HepG2 (cell line): ENCODE results near the gene ATIC. TPM values are rescaled to one million over a fixed set of nuclear protein-coding genes. Genes with fewer than 3 reads are reported as not detected.
A peak's percentile ranks its signal among the peaks of the same experiment; 100 is the strongest.

ENCODE experiments used
- ATAC-seq: fragments of 200-7000 bp; cut with Tn5 transposase; 3 replicates; pipeline ENCODE4 v1.9.1; 2020; ENCODE audit warnings: mild to moderate bottlenecking, moderate library complexity
- BruUV-seq: library from RNA; stranded (reverse); fragments of 400-500 nt; replicated peaks from 2 replicates; lab custom pipeline; 2021; lab: Mats Ljungman, UMichigan
- CTCF ChIA-PET: fragments of 300-600 bp; formaldehyde crosslinking; extraction: SDS; loops from one replicate; lab custom pipeline; 2021; ENCODE audit warnings: low total read pairs, inconsistent platforms, low intra/inter-chr PET ratio; lab: Yijun Ruan, JAX
- POLR2A ChIA-PET: fragments of 350-600 bp; sonication (Branson Sonifier 250); formaldehyde crosslinking; loops from one replicate; lab custom pipeline; 2020; ENCODE audit warnings: antibody characterized with exemption, inconsistent platforms; lab: Yijun Ruan, JAX
- DNase-seq: peaks from one replicate; pipeline ENCODE4 v3.0.0-alpha.2; 2015; ENCODE audit warnings: low spot score
- FAIRE-seq: peaks from 3 replicates; lab custom pipeline; 2011; peaks lifted over from hg19 to GRCh38; lab: Jason Lieb, UNC
- H2AFZ ChIP-seq: one replicate; pipeline ENCODE4 v1.6.1; 2011; ENCODE audit warnings: low read length, inconsistent platforms
- H3K27ac ChIP-seq: fragments of 300-600 bp; 3 replicates; pipeline ENCODE4 v1.8.0; 2011; ENCODE audit warnings: mixed run types, mild to moderate bottlenecking, mixed read lengths, low read length, inconsistent platforms; ENCODE audit not compliant: insufficient read depth; ENCODE audit errors: extremely low read length
- H3K27me3 ChIP-seq, 2 experiments: fragments of 200-600 bp in 1 of 2; 2 replicates in 1 of 2; 3 replicates in 1 of 2; pipeline versions ENCODE4 v1.6.0 to v1.8.0; 2011; ENCODE audit warnings: low read length in 2 of 2, mild to moderate bottlenecking in 2 of 2, moderate library complexity in 2 of 2, inconsistent platforms in 1 of 2; ENCODE audit not compliant: insufficient read depth in 2 of 2, control insufficient read depth in 1 of 2
- H3K36me3 ChIP-seq, 2 experiments: fragments of 200-600 bp in 1 of 2; replicated peaks in 1 of 2; 2 replicates in 1 of 2; 3 replicates in 1 of 2; pipeline versions ENCODE4 v1.5.1 to v1.8.0; 2011; ENCODE audit warnings: low read length in 2 of 2, inconsistent platforms in 1 of 2; ENCODE audit not compliant: insufficient read depth in 2 of 2, control insufficient read depth in 1 of 2
- H3K4me1 ChIP-seq: 2 replicates; pipeline ENCODE4 v1.5.1; 2012; ENCODE audit warnings: low read length, inconsistent platforms; ENCODE audit not compliant: insufficient read depth
- H3K4me2 ChIP-seq: 2 replicates; pipeline ENCODE4 v1.6.0; 2011; ENCODE audit warnings: low read depth, low read length, inconsistent platforms
- H3K4me3 ChIP-seq, 3 experiments: fragments of 200-600 bp in 1 of 3; sonication (generic), shearing (Covaris generic) in 1 of 3; replicated peaks in 1 of 3; 2 replicates each; pipeline ENCODE4 v1.5.1; 2011 to 2016; ENCODE audit warnings: low read length in 3 of 3, inconsistent platforms in 2 of 3, low read depth in 2 of 3, mild to moderate bottlenecking in 2 of 3, control low read depth in 1 of 3, mixed read lengths in 1 of 3; ENCODE audit not compliant: insufficient read depth in 1 of 3
- H3K79me2 ChIP-seq: one replicate; pipeline ENCODE4 v1.6.1; 2011; ENCODE audit warnings: low read length, inconsistent platforms; ENCODE audit not compliant: insufficient read depth
- H3K9ac ChIP-seq: 2 replicates; pipeline ENCODE4 v1.6.0; 2011; ENCODE audit warnings: mild to moderate bottlenecking, low read depth, low read length, inconsistent platforms; ENCODE audit not compliant: insufficient read depth
- H3K9me3 ChIP-seq: 2 replicates; pipeline ENCODE4 v1.5.1; 2012; ENCODE audit warnings: mild to moderate bottlenecking, low read length
- H4K20me1 ChIP-seq: 2 replicates; pipeline ENCODE4 v1.6.0; 2011; ENCODE audit warnings: inconsistent platforms, mild to moderate bottlenecking, low read length, moderate library complexity; ENCODE audit not compliant: insufficient read depth
- KMT2A ChIP-seq: sonication (generic); formaldehyde crosslinking; IDR thresholded peaks from 2 replicates; pipeline ENCODE4 v1.4.0; 2020; ENCODE audit warnings: missing genetic modification reagents
- POLR2AphosphoS5 ChIP-seq: IDR thresholded peaks from 2 replicates; pipeline ENCODE4 v1.6.1; 2012; ENCODE audit warnings: low read depth, low read length
- SNAPC2 ChIP-seq: sonication (generic); formaldehyde crosslinking; IDR thresholded peaks from 2 replicates; pipeline ENCODE4 v1.8.1; 2022; ENCODE audit warnings: mild to moderate bottlenecking, missing genetic modification reagents
- ZNF343 ChIP-seq: sonication (generic); formaldehyde crosslinking; IDR thresholded peaks from 2 replicates; pipeline ENCODE4 v1.4.0; 2020; ENCODE audit warnings: mild to moderate bottlenecking, missing genetic modification reagents
- ZSCAN22 ChIP-seq: sonication (generic); formaldehyde crosslinking; IDR thresholded peaks from 2 replicates; pipeline ENCODE4 v1.4.0; 2020; ENCODE audit warnings: mild to moderate bottlenecking, missing genetic modification reagents
- WGBS: methylation state at CpG from one replicate; pipeline ENCODE4 v1.1.6; 2017; ENCODE audit warnings: low lambda C conversion rate; 5-methylcytosine and 5-hydroxymethylcytosine counted together
- in situ Hi-C: cut with HindIII; loops from 2 replicates; pipeline ENCODE4 v1.10.0; 2017; ENCODE audit warnings: low pct_unique_long_range_greater_than_20kb; ENCODE audit not compliant: extremely low pct_ligation_motif_present
- intact Hi-C: fragments of 100-400 bp; cut with micrococcal nuclease; formaldehyde crosslinking; loops from one replicate; pipeline ENCODE4 v1.10.0; 2022; ENCODE audit not compliant: unreplicated experiment
- polyA plus RNA-seq, 8 experiments: library from polyadenylated mRNA; depleted of rRNA in 3 of 8; stranded (reverse) in 7 of 8; unstranded in 1 of 8; fragments of >200 nt; fragmentation: Illumina TruSeq in 4 of 8; extraction: Trizol in 4 of 8; gene quantifications; 2 replicates each; pipeline versions ENCODE4 v1.2.1 to v1.2.3, GENCODE V29; 2011 to 2016; ENCODE audit warnings: low read depth in 4 of 8, missing spikeins in 1 of 8, mixed read lengths in 1 of 8; ENCODE audit not compliant: insufficient read depth in 1 of 8
- total RNA-seq, 5 experiments: library from RNA; depleted of rRNA; stranded (reverse); fragments of >200 nt; fragmentation: Illumina TruSeq; extraction: Trizol; gene quantifications; 2 replicates each; pipeline ENCODE4 v1.2.3, GENCODE V29; 2016; ENCODE audit warnings: low read depth in 1 of 5
- TF ChIP-seq, protein P1 (sequence below): IDR thresholded peaks from 2 replicates; pipeline ENCODE4 v1.6.1; 2016; ENCODE audit warnings: low read depth, missing genetic modification reagents, missing compliant biosample characterization

ATIC gene
- total and polyA plus RNA-seq, 2 of the 13 experiments (the other 11 are each of a cell fraction or from before 2014, with no cell fraction given): 89.8 to 146 TPM

DNA sequence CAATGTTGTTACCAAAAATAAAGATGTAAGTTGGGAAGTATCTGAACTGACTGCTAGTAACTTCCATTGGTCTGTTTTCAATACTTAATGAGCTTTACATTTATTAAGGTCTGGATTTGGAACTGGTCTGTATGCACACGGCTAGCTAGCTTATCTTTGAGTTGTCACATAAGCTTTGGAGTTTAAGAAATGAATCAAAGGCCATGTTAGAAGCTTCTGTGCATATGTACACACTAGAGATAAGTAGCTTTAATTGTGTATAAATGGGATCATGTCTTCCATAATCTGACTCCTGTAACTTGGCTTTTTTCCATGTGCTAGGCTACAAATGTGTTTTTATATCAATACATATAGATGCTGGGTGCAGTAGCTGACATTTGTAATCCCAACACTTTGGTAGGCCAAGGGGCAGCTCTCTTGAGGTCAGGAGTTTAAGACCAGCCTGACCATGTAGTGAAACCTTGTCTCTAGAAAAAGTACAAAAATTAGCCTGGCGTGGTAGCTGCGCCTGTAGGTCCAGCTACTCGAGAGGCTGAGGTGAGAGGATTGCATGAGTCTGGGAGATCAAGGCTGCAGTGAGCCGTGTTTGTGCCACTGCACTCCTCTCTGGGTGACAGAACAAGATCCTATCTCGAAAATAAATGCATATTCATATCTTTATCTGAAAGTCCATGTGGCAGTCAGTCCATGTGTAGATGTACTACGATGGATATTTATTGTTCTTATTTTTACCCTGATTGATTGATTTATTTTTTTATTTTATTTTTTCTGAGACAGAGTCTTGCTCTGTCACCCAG, 27.2 kb downstream of the ATIC start:
- peaks cover 44 to 92% of the 10 kb centered on the region in 2 experiments for H3K36me3 ChIP-seq
- DNase-seq: no peak
- POLR2A ChIA-PET: interaction anchor here (1.1 kb wide), 1 partner anchor 8 kb away, joined by 3 read pairs; no protein-coding TSS in a partner anchor
- TF ChIP-seq SNAPC2 (CRISPR knock-in tag): no peak
- no peak for TF ChIP-seq ZSCAN22 (CRISPR knock-in tag)
- TF ChIP-seq, protein P1, sequence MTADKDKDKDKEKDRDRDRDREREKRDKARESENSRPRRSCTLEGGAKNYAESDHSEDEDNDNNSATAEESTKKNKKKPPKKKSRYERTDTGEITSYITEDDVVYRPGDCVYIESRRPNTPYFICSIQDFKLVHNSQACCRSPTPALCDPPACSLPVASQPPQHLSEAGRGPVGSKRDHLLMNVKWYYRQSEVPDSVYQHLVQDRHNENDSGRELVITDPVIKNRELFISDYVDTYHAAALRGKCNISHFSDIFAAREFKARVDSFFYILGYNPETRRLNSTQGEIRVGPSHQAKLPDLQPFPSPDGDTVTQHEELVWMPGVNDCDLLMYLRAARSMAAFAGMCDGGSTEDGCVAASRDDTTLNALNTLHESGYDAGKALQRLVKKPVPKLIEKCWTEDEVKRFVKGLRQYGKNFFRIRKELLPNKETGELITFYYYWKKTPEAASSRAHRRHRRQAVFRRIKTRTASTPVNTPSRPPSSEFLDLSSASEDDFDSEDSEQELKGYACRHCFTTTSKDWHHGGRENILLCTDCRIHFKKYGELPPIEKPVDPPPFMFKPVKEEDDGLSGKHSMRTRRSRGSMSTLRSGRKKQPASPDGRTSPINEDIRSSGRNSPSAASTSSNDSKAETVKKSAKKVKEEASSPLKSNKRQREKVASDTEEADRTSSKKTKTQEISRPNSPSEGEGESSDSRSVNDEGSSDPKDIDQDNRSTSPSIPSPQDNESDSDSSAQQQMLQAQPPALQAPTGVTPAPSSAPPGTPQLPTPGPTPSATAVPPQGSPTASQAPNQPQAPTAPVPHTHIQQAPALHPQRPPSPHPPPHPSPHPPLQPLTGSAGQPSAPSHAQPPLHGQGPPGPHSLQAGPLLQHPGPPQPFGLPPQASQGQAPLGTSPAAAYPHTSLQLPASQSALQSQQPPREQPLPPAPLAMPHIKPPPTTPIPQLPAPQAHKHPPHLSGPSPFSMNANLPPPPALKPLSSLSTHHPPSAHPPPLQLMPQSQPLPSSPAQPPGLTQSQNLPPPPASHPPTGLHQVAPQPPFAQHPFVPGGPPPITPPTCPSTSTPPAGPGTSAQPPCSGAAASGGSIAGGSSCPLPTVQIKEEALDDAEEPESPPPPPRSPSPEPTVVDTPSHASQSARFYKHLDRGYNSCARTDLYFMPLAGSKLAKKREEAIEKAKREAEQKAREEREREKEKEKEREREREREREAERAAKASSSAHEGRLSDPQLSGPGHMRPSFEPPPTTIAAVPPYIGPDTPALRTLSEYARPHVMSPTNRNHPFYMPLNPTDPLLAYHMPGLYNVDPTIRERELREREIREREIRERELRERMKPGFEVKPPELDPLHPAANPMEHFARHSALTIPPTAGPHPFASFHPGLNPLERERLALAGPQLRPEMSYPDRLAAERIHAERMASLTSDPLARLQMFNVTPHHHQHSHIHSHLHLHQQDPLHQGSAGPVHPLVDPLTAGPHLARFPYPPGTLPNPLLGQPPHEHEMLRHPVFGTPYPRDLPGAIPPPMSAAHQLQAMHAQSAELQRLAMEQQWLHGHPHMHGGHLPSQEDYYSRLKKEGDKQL: no peak
- TF ChIP-seq KMT2A (CRISPR knock-in tag): no peak
- no peak for TF ChIP-seq ZNF343
- TF ChIP-seq POLR2AphosphoS5: 0 out of 2 replicates have a peak, but pooled peaks have one; percentile 33
- TF ChIP-seq, all 625 proteins: peak for 1
- FAIRE-seq: no peak
- Histone ChIP-seq H3K9ac (no peak overlapping the region), H3K27me3 (no peaks in the 10 kb centered on the region), H4K20me1 (no peaks in the 10 kb centered on the region), H3K4me3 (no peak overlapping the region), H3K4me2 (no peak overlapping the region), H3K4me1 (no peaks in the 10 kb centered on the region), H3K27ac (no peak overlapping the region), H3K79me2 (peaks cover 17% of the 10 kb centered on the region), H3K9me3 (no peaks in the 10 kb centered on the region), H2AFZ (no peak overlapping the region)
- 95% methylated on average over 7 of the region's 7 CpGs for WGBS
- CTCF ChIA-PET: no interaction called here
- in situ Hi-C loops (no loop called here), intact Hi-C loops (no loop called here)
- no peak for ATAC-seq
- BruUV-seq: no TSS peak
